ENCODE results near the gene GJA10.
"Not testable (repeated sequence)": the region's sequence is repeated elsewhere in the genome, so short reads cannot be mapped to it uniquely, and the experiment has no call there.

The GJA10 gene

DNA sequence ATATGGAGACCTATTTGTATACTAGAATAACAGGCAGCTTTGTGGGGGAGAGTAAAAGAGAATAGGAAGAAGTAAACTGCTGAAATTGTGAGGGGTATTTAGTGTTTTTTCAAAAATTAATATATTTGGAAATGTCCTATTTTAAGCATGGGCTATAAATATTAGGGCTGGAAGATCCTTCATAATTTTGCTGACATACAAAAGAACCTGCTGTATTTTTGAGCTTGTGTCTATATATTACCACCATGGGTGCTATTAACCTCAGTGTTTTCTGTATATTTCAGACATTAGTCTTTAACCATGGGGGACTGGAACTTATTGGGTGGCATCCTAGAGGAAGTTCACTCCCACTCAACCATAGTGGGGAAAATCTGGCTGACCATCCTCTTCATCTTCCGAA lies at the start of gene GJA10:
Gene GJA10, plus strand, starts transcription at position 301 of the 400 bp plus-strand sequence. Its CDS starts 0 bp downstream, at position 301.
- no peak for DNase-seq

DNA sequence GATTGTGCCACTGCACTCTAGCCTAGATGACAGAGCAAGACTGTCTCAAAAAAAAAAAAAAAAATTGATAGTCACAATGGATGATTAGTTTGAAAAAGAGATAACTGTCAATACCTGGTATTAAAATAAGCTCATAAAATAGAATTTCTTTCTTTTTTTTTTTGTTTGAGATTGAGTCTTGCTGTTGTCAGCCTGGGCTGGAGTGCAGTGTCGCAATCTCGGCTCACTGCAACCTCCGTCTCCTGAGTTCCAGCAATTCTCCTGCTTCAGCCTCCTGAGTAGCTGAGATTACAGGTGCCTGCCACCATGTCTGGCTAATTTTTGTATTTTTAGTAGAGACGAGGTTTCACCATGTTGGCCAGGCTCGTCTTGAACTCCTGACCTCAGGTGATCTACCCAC lies 46.8 kb upstream of the GJA10 start:
- not testable (repeated sequence) for DNase-seq

DNA sequence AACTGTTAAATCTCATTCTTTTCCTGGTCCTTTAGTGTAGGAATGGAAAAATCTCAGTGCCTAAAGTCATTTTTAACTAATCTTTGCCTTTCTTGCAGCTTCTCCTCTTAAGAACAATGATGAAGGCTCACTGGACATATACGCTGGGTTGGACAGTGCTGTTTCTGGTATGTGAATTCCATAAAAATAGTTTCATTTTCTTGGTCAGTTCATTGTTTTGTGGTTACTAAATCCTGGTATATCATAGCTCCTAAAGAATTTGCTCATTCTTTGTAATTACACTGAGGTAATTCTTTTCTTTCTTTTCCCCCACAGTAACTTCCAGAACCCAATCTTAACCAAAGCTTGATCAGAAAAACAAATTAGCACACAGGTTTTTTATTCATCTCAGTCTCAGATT lies 41.2 kb upstream of the GJA10 start:
- no peak for DNase-seq

DNA sequence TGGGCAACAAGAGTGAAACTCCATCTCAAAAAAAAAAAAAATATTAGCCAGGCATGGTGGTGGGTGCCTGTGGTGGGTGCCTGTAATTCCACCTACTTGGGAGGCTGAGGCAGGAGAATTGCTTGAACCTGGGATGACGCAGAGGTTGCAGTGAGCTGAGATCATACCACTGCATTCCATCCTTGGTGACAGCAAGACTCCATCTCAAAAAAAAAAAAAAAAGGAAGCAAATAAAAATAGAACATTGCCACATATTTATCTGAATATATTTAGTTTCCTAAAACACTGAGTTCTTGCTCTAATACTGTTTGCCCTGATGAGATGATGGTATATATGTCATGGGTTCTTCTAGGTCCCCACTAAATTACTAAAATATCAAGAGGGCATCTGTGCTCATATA lies 36.2 kb upstream of the GJA10 start:
- DNase-seq = no peak

DNA sequence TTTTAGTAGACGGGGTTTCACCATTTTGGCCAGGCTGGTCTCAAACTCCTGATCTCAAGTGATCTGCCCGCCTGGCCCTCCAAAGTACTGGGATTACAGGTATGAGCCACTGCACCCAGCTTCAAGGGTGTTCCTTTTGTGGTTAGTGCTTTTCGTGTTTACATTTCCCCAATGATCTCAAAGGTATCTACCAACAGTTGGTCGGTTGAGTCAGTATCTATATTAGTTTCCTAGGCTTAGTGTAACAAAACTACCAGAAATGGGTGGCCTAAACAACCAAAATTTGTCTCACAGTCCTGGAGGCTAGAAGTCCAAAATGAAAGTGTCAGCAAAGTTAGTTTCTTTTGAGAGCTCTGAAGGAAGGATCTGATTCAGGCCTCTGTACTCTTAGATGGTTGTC lies 34.5 kb upstream of the GJA10 start:
- no peak for DNase-seq

DNA sequence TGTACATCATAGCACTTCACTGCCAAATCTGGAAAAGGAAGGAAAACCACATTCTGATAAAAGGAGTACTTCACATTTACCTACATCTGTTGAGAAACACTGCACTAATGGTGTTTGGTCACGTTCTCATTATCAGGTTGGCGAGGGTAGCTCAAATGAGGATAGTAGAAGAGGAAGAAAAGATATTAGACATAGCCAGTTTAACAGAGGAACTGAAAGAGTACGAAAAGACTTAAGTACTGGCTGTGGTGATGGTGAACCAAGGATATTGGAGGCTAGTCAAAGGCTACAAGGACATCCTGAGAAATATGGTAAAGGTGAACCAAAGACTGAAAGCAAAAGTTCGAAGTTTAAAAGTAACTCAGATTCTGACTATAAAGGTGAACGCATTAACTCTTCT lies 32.0 kb upstream of the GJA10 start:
- DNase-seq = no peak

DNA sequence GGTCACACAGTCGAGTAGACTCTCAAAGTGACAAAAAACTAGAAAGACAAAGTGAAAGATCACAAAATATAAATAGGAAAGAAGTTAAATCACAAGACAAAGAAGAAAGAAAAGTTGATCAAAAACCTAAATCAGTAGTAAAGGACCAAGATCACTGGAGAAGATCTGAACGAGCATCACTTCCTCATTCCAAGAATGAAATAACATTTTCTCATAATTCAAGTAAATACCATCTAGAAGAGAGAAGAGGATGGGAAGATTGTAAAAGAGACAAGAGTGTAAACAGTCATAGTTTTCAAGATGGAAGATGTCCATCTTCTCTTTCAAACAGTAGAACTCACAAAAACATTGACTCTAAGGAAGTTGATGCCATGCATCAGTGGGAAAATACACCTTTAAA lies 31.6 kb upstream of the GJA10 start:
- no peak for DNase-seq

DNA sequence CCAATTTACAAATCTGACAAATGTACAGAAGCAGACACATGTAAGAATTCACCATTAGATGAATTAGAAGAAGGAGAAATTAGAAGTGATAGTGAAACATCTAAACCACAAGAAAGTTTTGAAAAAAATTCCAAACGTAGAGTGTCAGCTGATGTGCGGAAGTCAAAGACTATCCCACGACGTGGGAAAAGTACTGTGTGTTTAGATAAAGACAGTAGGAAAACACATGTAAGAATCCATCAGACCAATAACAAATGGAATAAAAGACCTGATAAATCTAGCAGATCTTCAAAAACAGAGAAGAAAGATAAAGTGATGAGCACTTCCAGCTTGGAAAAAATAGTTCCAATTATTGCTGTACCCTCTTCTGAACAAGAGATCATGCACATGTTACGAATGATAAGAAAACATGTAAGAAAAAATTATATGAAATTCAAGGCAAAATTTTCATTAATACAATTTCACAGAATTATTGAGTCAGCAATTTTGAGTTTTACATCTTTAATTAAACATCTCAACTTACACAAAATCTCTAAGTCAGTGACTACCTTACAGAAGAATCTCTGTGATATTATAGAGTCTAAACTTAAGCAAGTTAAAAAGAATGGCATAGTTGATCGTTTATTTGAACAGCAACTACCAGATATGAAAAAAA lies 28.1 kb upstream of the GJA10 start:
- DNase-seq = no peak

DNA sequence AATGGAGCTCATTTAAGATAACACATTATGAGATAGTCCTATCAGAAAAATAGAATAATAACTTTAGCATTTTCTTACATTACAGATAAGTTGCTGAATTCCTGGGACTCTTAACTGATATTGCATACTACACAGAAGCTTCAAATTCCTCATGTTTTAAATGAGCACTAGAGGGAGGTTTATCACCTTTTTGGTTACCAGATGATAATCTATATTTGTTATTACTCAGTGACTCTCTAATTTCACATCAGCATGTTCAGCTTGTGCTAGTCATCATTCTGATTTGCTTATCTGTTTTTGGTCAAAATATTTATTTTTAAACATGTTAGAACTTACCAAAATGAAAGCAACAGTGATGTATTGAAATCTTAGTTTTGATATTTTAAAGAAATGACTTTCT lies 20.5 kb upstream of the GJA10 start:
- no peak for DNase-seq

DNA sequence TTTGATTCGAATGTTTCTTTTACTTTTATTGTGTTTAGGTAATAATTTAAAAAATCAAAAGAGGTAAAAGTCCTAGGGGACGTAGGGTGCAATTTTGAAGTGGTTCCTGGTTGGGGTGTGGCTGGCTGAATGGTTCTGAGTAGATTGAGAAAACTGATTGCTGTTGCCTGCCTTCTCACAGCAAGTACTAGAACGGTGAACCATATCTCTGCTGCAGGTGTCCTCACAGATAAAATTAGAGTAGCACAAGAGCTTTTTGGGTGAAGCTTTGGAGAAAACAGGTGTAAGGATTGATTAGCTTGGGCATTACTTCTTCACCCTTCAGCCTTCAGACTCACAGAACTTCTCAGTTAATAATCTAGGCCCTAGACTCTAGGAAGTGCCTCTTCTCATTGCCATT lies 19.8 kb upstream of the GJA10 start:
- no peak for DNase-seq

DNA sequence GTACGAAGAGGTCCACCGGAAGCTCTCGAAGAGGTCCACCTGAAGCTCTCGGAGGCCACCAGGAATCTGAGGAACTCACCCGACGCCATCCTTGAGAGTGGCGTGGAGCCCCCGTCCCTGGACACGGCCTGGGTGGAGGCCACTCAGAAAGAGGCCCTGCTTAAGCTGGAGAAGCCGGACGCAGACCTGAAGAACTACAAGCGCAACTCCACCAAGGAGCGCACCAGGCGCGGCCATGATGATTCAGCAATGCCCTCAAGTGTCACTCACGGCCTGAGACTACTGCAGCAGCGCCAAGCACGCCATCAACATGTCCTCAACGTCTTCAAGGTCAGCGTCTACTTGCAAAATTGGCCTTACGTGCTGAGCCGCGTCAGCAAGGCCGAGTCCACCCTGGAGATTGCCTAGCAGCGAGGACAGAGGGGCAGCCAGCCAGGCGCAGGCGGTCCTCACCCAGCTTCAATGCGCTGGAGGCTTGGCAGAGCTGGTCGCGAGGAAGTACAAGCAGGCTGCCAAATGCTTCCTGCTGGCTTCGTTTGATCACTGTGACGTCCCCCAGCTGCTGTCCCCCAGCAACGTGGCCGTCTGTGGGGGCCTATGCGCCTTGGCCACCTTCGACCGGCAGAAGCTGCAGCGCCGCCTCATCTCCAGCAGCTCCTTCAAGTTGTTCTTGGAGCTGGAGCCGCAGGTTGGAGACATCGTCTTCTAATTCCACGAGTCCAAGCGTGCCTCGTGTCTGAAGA lies 7.7 kb upstream of the GJA10 start:
- no peak for DNase-seq

DNA sequence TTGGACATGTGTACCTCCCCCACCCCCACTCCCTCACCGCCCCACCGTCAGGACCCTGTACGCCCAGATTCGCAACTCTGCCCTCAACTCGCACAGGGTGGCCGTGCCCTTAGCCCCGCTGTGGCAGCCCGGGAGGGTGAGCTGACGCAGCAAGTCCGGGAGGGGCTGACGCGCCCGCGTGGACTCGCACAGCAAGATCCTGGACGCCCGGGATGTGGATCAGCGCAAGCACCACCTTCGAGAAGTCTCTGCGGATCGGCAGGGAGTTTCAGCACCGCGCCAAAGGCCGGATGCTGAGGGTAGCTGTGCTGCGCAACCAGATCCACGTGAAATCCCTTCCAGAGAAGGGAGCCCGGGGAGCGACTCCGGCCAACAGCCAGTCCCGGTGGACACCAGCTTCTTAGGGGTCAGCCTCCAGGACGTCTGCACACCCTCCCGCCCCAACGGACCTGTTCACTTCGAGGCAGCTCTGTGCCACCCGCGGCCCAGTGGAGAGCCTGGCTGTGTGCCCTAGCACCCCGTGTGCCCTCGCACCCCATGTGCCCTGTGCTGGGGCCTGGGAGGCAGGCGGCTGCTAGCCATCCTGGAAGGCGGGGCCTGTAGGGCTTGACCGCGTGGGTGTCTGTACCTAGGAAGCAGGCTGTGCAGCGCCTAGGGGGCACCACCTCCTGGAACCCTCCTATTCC lies 6.7 kb upstream of the GJA10 start:
- DNase-seq = no peak

DNA sequence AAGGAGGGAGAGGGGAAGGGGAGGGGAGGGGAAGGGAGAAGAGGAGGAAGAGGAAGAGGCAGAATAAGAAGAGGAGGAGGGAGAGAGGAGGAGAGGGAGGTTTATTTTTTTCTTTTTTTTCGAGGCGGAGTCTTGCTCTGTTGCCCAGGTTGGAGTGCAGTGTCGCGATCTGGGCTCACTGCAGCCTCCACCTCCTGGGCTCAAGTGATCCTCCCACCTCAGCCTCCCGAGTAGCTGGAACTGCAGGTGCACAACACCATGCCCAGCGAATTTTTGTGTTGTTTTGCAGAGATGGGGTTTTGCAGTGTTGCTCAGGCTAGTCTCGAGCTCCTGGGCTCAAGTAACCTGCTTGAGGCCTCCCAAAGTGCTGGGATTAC lies 6.1 kb upstream of the GJA10 start:
- no peak for DNase-seq

DNA sequence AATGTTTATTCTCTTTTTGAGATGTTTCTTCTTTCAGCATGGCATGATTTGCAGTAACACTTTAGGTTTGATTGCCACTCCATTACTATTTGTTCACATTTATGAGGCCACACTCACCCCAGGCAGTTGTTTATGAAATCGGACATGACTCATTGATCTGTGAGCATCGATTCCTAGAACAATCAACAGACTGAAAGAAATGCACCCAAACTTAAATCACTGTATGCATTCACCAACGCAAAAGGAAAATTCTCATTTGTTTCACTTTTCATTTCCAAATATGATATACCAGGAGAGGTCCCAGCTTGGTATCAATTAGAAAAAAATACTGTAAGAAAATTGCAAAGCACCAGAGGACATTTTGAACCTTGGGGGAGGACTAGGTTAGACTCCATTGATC lies 5.4 kb upstream of the GJA10 start:
- no peak for DNase-seq

DNA sequence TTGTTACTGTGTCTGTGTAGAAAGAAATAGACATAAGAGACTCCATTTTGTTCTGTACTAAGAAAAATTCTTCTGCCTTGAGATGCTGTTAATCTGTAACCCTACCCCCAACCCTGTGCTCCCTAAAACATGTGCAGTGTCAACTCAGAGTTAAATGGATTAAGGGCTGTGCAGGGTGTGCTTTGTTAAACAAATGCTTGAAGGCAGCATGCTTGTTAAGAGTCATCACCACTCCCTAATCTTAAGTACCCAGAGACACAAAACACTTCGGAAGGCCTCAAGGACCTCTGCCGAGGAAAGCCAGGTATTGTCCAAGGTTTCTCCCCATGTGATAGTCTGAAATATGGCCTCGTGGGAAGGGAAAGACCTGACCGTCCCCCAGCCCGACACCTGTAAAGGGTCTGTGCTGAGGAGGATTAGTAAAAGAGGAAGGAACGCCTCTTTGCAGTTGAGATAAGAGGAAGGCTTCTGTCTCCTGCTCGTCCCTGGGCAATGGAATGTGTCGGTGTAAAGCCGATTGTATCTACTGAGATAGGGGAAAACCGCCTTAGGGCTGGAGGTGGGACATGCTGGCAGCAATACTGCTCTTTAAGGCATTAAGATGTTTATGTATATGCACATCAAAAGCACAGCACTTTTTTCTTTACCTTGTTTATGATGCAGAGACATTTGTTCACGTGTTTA lies 3.3 kb upstream of the GJA10 start:
- DNase-seq = not testable (repeated sequence)

DNA sequence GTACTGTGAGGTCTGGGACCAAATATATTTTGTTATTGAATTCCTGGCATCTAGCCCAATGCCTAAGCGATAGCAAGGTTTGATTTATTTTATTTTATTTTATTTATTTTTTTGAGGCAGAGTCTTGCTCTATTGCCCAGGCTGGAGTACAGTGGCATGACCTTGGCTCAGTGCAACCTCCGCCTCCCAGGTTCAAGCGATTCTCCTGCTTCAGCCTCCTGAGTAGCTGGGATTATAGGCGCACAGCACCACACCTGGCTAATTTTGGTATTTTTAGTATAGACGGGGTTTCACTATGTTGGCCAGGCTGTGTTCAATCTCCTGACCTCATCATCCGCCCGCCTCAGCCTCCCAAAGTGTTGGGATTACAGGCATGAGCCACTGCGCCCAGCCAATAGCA lies 1.7 kb upstream of the GJA10 start:
- DNase-seq = peak in 1 of 2 donors; percentile 3

DNA sequence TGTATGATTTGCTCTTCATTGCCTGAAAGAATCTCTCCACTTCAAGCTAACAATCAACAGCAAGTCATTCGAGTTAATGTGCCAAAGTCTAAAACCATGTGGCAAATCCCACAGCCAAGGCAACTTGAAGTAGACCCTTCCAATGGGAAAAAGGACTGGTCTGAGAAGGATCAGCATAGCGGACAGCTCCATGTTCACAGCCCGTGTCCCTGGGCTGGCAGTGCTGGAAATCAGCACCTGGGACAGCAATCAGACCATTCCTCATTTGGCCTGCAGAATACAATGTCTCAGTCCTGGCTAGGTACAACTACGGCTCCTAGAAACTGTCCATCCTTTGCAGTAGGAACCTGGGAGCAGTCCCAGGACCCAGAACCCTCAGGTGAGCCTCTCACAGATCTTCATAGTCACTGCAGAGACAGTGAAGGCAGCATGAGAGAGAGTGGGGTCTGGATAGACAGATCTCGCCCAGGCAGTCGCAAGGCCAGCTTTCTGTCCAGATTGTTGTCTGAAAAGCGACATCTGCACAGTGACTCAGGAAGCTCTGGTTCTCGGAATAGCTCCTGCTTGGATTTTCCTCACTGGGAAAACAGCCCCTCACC lies 1.1 kb downstream of the GJA10 start:
- DNase-seq = no peak

DNA sequence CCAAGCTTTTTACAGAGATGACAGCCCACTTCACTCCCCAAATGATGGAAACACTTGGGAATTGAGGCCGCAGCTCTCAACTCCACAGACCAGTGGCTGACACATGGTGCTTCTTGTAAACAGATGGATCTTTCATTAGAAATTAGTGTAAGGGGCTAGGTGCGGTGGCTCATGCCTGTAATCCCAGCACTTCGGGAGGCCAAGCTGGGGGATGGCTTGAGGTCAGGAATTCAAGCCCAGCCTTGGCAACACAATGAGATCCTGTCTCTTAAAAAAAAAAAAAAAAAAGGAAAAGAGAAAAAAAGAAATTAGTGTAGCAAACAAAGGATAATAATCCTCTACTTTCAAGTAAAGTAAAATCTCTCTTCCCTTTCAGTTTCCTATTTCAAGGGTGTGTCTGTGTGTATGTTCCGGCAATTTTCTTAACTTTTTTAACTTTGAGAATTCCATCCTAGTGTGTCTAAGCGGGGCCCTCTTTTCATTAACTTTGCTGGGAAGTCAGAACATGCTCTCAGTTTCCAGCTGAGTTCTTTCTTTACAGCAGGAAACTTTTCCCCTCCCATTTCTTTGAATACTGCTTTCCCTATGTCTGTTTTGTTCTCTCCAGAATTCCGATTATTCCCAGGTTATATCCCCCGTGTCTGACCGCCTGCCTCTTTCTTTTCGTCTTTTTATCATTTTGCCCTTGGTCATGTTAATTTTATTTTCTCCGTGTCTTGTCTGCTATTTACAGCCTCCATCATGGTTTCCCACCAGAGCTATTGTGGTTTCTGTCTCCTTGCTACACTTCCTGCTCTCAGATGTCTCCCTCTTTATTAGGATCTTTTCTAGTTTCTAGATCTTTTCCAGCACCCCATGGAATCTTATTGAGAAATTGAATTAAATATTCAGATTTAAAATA lies 16.0 kb downstream of the GJA10 start:
- not testable (repeated sequence) for DNase-seq

DNA sequence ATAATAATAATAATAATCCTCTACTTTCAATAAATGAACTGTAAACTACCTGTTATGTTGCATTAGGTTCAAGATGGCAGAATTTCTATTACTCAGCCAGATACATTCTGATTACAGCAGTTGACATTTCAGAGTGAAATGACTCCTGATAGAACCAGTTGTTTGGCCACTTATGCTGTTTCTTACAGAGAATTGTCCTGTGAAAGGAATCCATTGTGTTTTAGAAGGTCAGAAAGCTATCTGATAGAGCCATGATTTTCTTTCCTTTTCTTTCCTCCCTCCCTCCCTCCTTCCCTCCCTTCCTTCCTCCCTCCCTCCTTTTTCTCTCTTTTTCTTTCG lies 16.6 kb downstream of the GJA10 start:
- no peak for DNase-seq

DNA sequence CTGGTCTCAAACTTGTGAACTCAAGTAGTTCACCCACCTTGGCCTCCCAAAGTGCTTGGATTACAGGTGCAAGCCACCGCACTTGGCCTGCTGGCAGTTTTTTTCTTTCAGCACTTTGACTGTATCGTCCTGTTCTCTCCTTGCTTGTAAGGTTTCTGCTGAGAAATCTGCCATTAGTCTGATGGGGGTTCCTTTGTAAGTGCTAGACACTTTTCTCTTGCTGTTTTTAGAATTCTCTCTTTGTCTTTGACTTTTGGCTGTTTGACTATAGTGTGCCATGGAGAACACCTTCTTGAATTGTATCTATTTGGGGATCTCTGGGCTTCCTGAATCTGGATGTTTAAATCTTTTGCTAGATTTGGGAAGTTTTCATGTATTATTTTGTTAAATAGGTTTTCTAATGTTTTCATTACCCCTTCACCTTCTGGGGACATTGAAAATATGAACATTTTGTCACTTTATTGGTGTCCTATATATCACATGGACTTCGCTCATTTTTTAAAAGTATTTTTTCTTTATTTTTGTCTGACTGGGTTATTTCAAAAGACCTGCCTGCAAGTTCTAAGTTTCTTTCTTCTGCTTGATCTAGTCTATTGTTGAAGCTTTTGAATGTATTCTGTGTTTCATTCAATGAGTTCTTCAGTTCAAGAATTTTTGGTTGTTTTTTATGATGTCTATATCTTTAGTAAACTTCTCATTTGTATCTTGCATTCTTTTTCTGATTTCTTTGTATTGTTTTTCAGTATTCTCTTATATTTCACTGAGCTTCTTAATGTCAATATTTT lies 22.1 kb downstream of the GJA10 start:
- no peak for DNase-seq

DNA sequence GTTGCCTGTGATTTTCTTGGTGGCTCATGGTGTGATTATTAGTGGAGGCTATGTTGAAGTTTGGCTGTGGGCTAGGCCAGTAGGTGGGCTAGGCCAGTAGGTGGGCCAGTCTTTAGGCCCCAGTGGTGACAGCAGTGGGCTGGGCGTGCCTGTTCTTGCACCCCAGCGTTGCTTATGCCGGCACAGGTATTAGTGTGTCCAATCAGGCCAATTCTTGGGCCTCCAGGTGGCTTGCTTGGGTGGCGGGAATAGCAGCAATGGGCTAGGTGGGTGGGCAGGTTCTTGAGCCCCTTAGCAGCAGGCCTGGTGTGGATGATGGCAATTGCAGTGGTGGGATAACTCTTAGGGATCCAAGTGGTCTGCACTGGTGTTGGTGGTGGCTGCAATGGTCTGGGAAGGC lies 22.9 kb downstream of the GJA10 start:
- DNase-seq = no peak
